Peyer's patch (tissue), 4 donors: ENCODE data around the gene TYRP1.

Experiments used
- CTCF ChIP-seq, 6 experiments: fragments of 450-650 bp in 4 of 6; fragments of 200-600 bp in 2 of 6; sonication (generic) in 1 of 6; IDR thresholded peaks; one replicate each; pipeline ENCODE4 v1.5.1; 2017 to 2019; ENCODE audit warnings: antibody characterized with exemption in 6 of 6, mild to moderate bottlenecking in 3 of 6, moderate library complexity in 1 of 6
- POLR2A ChIP-seq, 2 donors: fragments of 450-650 bp; IDR thresholded peaks; one replicate each; pipeline ENCODE4 v1.5.1; 2017; ENCODE audit warnings: antibody characterized with exemption in 2 of 2, mild to moderate bottlenecking in 2 of 2, moderate library complexity in 2 of 2

GRCh38 chr9:12737871-12738270 is 44.7 kb downstream of the TYRP1 start:
- TF ChIP-seq CTCF (IDR thresholded peaks at IDR 0.05) (no peak), POLR2A (IDR thresholded peaks at IDR 0.05) (no peak)
